ENCODE measurements around the gene TDRD6.
"Not testable (repeated sequence)": the region's sequence is repeated elsewhere in the genome, so short reads cannot be mapped to it uniquely, and the experiment has no call there.

GRCh38 chr6:46744159-46744725, 56.6 kb downstream of the TDRD6 start:
- not testable (repeated sequence) for TF ChIP-seq REST (IDR thresholded peaks at IDR 0.05; ENCODE audit: insufficient read depth in 1 of 2, low read depth in 2 of 2, low read length in 1 of 2); CTCF (IDR thresholded peaks at IDR 0.05); POLR2AphosphoS5 (IDR thresholded peaks at IDR 0.05; ENCODE audit: low read depth, low read length); TCF7L2 (IDR thresholded peaks at IDR 0.05; ENCODE audit: low read depth, low read length)

Data from Panc1 (cell line).